Stimulated activated CD4-positive, alpha-beta T cell treated with anti-CD3 and anti-CD28 coated beads, Interleukin-12 subunit alpha, Interleukin-12 subunit beta, amount 100 ng/mL, for 24 hours (primary cell): ENCODE measurements around the gene JMJD8.

Source experiments
- DNase-seq, 2 experiments: peaks; one replicate each; pipeline ENCODE4 v3.0.0-alpha.2; 2020; ENCODE audit warnings: low read depth in 2 of 2

Gene JMJD8

GRCh38 chr16:642189-643049 lies 41.7 kb downstream of the JMJD8 start:
- DNase-seq: peak in 1 of 2 experiments; percentile 35

DNA sequence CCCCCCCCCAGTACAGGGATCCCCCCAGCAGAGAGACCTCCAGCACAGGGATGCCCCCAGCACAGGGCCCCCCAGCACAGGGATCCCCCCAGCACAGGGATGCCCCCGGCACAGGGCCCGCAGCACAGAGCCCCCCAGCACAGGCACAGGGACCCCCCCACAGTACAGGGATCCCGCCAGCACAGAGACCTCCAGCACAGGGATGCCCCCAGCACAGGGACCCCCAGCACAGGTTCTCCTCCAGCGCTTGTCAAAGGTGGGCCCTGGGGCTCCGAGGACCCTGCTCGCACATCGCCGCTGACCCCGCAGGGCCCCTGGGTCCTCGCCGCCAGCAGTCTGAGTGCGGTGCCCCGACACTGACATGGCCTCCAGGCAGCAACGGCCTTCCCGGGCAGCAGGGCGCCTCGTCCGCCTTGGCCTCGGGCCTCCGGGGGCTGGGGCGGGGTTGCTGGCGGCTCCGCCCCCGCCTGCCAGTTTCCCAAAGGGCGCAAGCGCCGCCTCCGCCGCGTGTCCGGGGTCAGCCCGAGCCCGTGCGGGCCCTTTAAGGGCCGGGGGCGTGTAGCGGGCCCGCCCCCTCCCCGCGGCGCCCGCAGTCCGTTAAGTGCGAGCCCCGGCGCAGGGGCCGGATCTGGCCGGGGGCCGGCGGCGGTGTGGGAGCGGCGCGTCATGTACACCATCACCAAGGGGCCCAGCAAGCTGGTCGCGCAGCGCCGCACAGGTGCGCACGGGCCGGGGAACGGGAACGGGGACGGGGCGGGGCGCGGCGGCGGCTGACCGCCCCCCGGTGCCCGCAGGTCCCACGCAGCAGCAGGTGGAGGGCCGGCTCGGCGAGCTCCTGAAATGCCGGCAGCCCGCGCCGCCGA lies 42.6 kb downstream of the JMJD8 start, which contains the start of gene MCRIP2:
MCRIP2 (plus strand) TSS at position 503 of the 863 bp plus-strand sequence; CDS start at position 667, 164 bp downstream.
- peak; percentile 58 to 79 for DNase-seq

DNA sequence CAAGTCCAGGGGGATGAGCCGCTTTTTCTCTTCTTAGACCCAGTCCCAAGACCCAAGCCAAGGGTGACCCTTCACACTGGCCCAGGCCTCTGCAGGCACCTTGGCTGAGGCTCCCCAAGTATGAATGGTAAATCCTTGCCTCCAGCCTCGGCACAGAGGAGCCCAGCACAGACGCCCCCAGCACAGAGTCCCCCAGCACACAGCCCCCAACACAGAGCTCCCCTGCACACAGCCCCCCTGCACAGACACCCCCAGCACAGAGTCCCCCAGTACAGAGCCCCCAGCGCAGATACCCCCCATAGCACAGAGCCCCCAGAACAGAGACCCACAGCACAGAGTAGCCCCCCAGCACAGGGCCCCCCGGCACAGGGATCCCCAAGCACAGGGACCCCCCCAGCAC lies 43.5 kb downstream of the JMJD8 start:
- no peak for DNase-seq

DNA sequence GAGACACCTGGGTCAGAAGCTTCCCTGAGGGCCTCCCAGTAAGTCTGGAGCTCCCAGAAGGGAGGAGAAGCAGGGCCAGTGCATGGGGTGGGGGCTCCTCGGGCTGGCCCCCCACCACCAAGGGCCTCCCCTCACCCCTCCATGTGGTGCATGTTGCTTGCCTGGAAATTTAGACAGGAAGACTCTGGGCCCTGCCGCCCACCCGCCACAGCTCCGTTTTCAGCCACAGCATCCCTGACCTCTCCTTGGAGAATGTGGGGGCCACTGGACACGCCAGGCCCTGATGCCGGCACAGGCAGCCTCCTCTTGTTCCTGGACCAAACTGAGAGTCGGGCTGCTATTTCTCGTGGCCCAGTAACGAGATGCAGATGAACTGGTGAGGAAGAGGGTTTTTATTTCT lies 45.3 kb downstream of the JMJD8 start:
- DNase-seq: no peak

- DNase-seq: no peak
These were observed 46.0 kb downstream of the JMJD8 start for GRCh38 chr16:638034-638543.

DNA sequence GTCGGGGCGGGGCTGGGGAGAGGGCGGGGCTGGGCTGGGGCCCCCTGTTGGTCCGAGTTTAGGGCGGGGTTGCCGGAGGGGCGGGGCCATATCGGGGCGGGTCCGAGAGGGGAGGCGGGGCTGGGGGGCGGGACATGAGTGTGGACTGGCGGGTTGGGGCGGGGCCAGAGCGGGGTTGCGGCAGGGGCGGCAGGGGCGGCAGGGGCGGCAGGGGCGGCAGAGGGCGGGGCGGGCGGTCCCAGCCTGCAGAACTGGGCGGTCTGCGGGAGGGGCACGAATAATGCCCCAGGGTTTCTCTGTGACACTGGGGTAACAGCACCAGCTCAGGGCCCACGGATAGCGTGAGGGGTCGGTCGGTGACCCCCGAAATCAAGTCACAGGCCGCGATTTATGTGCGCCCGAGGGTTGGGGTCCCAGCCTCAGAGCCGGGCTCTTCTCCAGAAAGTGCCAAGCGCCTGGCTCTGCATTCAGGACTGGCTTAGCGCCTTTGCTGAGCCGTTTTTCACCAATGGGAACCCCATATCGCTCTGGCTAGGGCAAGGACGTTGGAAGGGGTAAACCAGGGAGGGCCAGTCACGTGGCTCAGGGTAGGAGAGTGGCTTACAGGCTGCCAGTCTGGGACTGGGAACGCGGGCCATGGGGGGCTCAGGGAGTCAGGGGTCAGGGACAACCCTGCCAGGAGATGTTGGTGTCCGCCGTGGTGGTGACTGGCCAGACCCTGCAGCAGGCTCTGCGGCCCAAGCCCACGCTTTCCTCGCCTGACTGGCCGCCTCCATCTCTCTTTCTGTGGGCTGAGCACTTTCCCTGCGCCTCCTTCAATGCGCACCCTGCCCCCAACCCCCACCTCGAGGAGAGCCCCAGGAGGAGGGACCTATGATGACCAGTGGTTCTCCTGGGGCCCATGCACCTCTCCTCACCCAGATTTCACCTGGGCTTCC lies 46.8 kb downstream of the JMJD8 start:
- peak; percentile 85 to 87 for DNase-seq

DNA sequence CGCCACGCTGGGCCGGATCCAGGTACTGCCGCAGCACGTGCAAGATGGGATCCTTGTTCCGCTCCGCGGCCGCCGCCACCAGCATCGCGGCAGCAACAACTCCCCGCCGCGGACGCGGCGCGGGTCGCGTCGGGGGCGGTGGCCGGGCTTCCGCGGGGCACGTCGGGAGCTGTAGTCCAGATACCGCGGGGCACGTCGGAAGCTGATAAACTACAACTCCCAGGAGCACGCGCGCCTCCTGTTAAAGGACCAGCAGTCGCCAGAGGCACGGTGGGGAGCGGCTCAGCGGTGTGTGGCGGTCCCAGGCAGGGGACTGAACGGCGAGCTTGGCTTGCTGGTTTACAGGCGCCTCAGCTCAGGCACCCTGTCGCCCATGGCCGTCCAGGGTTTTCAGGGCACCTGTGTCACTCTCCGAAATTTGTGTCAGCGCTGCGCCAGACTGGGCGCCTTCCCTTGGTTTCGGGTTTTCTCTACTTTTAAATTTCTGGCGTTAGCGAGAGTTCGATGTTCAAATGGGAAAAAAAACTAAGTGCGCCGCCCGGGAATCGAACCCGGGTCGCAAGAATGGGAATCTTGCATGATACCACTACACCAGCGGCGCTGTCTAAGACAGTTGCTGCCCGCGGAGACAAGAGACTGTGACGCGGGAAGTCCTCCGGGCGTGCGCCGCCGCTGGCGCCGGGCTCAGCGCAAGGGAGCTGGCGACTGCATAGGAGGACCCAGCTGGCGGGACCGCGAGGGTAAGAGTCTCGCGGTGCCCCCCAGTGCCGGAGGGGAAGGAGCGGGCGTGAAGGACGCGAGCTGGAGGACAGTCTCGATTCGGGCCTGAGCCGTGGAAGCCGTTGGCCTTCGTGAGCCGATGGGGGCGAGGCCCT lies 47.7 kb downstream of the JMJD8 start, which contains the start of gene METTL26:
METTL26 (minus strand) TSS at position 100 of the 875 bp plus-strand sequence; CDS start at position 85, 15 bp downstream.
- DNase-seq: peak; percentile 89 to 90

- DNase-seq: no peak
These were observed 48.4 kb downstream of the JMJD8 start for GRCh38 chr16:635573-636205.

DNA sequence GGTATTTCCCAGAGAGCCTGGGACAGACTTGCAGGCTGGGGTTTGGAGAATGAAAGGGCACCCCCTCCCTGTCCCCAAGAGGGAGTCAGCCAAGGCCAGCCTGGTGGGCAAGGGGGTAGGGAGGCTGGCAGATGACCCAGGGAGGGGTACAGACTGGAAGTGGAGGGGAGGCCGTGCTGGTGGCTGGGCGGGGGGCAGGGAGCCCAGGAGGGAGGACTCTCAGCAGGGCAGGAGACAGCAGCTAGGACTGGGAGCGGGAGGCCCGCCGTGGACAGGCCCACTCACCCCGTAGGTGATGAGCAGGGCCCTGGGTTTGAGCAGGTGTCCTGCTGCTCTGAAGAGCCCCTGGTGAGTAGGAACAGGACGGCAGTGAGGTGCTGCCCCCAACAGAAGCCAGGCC lies 49.1 kb downstream of the JMJD8 start:
- no peak for DNase-seq

DNA sequence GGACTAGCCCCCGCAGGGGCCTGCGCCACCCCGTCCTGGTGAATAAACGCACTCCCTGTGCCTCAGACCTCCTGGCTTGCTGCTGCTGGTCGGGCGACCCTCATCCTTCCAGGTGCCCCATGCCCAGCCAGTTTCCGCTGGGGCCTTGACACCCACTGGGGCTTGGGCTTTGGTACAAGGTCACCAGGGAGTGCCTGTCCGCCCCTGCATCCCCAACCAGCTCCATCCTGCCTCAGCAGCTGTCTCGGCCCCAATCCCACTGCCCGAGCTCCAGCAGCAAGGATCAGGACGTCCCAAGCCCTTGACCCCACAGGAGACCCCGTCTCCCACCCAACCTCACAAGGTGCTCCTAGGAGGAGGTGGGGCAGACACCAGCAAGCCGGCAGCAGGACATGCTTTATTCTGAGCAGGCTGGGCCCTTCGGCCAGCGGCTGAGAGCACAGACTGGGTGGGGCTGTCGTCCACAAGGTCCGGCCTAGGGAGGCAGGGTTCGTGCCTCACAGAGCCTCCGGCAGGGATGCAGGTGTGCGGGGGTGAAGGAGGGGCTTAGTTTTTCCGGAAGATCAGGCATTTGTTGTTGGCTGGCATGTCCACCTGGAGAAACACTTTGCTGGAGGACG lies 50.0 kb downstream of the JMJD8 start:
- DNase-seq: no peak

DNA sequence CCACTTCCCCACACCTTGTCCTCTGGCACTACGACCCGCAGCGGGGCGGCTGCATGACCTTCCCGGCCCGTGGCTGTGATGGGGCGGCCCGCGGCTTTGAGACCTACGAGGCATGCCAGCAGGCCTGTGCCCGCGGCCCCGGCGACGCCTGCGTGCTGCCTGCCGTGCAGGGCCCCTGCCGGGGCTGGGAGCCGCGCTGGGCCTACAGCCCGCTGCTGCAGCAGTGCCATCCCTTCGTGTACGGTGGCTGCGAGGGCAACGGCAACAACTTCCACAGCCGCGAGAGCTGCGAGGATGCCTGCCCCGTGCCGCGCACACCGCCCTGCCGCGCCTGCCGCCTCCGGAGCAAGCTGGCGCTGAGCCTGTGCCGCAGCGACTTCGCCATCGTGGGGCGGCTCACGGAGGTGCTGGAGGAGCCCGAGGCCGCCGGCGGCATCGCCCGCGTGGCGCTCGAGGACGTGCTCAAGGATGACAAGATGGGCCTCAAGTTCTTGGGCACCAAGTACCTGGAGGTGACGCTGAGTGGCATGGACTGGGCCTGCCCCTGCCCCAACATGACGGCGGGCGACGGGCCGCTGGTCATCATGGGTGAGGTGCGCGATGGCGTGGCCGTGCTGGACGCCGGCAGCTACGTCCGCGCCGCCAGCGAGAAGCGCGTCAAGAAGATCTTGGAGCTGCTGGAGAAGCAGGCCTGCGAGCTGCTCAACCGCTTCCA lies 50.6 kb downstream of the JMJD8 start:
- no peak for DNase-seq

- DNase-seq: no peak
These were observed 51.4 kb downstream of the JMJD8 start for GRCh38 chr16:632486-633335.

- DNase-seq: no peak
These were observed 52.3 kb downstream of the JMJD8 start for GRCh38 chr16:631808-632358.
